Measurements from ENCODE around the gene CCDC141. TPM values are rescaled to one million over a fixed set of nuclear protein-coding genes. Genes with fewer than 3 reads are reported as not detected.

CCDC141 gene
- total RNA-seq, 1 donor from 2014 or later, result 39.1 TPM

DNA sequence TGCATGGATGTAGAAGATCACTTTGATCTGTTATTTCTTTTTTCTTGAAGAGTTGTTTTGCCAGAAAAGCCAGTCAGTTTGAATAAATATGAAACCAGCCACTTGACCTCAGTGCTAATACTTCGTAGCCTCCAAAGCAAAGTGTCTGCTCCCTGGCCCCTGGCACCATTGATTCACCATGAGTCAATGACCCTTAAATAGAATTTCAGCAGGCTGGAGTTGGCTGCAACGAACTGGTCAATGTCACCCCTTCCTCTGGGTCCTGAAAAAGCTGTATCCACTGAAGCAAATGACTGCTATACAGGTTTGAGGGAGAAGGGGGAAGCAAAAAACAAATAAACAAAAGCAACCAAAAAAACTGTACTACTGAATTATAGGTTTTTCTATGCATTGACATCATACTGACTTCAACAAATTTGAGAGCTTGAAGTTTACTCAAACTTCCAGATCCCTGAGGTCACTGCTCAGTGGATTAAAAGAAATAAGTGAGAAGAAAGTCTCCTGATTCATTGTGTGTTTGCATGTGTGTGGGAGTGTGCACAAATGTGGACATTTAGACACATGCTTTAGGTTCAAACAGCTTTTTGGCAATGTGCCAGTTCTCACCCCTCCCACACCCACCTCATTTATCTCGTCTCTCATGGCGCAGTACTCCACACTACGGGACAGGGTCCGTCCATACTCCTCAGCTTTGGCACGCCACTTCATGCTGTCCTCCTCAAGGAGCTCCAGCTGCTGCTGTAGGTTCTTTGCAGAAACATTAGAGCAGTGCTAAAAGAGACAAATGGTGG is 184.6 kb downstream of the CCDC141 start:
- DNase-seq, result peak; percentile 88

DNA sequence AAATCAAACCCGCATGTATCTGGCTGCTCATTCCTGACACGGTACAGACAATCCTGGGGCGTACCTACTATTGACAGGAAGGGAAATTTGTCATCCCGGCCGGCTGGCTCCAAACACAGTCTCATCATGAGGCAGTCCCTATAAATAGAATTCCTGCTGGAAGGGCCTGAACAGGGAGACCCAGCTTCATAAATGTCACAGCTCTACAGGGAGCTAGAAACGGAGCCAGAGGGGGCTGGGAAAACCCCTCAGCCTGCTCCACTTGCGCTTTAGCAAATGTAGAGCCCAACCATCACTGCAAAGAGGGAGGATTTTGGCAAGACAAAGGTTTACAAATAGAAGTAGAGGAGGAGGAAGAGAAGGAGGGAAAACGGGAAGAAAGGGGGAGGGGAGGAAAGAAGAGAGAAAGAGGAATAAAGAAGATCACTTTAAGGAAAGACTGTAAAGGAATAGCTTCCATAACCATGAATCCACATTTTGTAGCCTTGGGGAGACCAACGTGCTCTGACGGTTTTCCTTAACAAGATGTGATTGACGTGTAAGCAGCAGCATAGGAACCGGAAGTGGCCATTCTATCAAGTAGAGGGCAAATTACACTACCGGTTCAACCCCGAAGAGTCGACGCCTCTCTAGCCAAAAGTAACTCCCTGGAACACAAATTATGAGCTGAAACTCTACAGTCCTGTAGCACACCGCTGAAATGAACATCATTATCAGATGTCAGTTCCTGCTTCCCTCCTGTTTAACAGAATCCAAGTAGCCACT is 185.9 kb downstream of the CCDC141 start:
- DNase-seq, result peak; percentile 89

DNA sequence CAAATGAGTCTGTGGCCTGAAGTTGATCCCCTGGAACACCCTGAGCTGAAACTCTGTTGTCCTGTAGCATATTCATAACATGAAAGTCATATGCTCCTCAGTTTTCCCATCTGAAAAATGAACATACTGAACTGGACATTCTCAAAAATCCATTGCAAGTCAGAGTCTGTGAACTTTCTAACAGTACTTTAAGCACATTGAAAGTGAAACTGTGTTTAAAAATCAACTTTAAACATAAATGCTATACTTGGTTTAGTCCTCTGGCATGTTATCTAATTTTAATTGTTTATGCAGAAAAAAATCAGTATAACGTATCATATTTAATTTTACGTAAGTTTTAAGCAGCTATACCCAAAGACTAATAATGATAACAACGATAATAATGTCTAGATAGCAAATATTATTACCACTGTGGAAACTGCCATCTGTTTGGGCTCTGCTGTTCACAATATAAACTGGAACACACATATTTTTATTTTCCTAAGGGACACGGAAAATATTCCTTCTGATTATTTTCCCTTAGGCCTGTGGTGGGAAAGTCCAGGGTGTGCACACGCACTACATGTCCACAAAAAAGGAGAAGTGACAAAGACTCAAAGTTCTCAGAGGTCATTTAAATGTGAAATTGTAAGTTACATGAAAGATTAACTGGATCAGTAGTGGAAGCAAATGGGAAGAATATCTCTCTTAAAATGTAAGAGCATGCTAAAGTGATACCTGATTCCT is 186.6 kb downstream of the CCDC141 start:
- DNase-seq, result no peak

DNA sequence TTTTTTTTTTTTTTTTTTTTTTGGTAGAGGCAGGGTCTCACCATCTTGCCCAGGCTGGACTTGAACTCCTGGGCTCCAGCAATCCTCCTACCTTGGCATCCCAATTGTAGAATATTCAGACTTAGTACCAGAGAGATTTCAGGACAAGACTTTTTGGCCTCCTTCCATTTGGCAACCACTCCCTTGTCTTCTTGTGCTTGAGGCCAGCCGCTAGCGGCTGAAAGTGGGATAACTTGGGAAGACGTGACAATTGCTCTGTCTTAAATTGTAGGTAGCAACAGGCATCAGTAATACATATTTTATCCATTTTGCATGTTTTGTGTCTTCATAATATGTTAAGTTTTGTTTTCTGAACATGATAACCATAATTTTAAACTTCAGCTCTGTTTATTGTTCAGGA is 189.4 kb downstream of the CCDC141 start:
- peak; percentile 90 for DNase-seq

DNA sequence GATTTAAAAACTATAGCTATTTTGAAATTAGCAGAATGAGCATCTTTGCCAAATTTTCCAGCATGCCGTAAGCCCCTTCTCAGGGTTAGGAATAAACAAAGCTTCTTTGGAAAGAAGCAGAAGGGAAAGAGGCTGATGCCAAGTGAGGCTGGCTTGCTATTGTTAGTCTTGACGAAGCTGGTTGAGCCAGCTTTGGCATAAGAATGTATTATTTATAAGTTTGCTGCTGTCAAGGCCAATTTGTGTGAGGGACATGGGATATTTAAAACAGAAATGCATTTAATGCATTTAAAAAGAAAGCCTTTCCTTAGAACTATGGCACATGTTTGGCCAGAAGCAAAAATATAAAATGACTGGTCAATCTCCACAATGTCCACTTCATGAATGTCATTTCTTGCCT is 190.2 kb downstream of the CCDC141 start:
- peak; percentile 82 for DNase-seq

DNA sequence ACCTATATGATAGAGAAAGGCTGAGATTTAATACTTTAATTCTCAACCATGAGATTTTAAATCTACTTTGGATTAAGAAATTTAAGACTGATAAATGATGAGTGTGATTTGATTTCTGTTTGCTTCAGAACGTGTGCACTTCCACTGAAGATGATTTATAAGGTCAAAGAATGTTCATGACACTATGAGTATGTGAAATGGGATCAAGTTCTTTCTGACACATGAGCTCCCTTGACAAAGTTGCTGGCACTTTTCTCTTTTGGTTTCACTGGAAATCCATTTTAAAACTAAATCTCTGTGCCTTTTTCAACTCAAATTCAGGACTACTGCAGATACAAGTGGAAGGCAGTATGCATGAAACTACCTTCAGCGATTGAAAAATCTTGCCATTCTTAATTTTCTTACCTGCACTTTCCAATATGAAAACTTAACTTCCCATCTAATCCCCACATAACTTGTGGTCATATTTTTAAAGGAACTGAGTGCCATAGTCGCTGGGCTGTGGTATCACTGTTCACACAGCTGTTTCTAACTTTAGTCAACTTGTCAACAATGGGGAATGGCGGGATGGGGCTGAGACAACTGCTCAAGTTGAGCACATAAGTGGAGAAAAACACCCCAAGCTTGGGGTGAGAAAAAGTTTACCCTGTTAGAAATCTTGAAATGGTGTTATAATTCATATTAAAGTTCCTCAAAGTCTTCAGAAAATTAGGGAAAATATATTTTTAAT is 190.9 kb downstream of the CCDC141 start:
- peak; percentile 86 for DNase-seq

DNA sequence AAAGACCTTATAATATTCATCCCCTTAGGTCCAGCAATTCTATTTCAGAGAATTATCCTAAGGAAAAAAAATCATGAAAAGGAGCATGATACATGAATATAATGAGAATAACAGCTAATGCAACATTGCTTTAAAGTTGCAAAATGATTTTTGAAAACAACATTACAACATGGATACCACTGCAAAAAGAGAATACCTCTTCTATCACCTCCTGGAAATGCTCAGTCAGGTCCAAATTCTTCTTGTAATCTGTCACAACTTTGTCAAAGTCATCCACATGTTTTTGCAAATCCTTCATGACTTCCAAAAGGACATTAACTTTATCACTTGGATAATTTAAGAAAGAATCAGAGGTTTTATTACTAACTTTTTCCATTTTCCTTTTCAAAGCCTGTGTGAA is 194.8 kb downstream of the CCDC141 start:
- DNase-seq, result no peak

DNA sequence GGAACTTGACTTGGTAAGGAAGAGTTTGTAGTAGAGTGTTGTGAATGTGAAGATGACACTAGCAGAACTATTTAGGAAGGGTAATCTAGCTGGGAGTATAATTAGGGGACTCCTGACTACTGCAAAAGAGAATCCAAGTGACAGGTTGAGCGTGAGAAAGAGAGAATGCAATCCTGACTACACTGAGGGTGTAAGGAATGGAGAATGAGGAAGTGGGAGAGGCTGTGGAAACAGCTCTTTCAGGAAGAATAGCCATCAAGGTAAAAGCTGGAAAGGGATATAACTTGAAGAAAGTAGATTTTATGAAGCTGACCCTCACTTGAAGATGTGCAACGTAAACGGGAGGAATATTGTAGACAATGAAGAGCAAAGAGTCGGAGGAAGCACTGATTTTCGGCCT is 201.6 kb downstream of the CCDC141 start:
- DNase-seq, result no peak

GRCh38 chr2:178846458-178846802 is 203.5 kb downstream of the CCDC141 start:
- DNase-seq, result no peak

DNA sequence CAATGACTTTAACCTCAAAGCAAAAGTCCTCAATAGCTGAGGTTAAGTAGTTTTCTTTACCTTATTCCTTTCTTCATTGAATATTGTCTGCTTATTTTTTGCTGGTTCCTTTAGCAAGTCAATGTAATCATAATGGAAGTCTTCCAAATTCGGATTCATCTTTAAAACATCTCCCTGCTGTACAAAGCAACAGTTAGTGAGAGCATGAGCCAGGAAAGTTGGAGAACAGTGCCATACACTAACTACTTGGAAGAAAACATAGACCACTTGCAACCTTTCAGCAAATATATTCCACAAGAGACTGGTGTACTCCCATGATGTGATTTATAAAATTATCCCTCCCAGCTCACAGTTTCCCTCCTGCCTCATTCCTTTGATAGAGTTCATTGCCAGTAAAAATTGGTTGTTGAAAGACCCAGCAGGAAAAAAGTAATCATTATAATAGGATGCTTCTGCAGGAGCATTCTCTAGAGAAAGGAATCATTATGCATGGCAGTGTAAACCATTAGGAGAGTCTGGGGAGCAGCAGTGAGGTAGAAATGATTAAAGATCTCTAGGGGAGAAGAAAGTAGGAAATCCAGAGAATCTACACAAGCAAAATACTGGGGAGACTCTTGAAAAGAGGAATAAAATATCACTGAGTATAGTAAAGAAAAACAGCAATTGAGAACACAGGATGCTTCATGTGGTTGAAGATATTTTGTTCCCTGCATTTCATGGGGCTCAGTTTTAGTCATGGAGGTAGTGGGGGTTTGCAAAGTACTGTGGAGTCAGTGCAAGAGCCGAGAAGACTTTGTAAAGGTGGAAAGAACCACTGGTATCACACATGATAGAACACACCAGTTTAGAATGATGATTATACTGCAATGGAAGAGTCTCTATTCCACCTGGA is 204.1 kb downstream of the CCDC141 start:
- DNase-seq, result peak; percentile 55

GRCh38 chr2:178844701-178845100 is 205.2 kb downstream of the CCDC141 start:
- DNase-seq, result peak; percentile 50

- no peak for DNase-seq
Measured at GRCh38 chr2:178844269-178844668, 205.7 kb downstream of the CCDC141 start.

- DNase-seq, result no peak
Measured at GRCh38 chr2:178843697-178844096, 206.2 kb downstream of the CCDC141 start.

DNA sequence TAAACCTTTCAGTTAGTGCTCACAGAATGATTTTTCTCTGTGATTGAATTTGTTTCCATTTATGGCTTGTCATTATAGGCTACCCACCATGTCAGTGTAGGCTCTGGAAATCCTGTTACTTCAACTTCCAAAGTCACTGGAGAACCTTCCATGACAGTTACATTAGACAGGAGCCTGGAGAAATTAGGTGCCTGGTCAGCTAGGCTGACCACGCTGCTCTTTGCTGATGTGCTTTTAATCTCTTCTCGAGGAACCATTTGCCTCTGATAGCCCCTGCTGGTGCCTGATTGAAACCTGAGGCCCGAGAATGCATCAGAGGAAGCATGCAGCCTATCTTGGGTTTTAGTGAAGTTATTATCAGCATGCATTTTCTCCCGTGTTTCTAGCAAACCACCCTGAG is 213.1 kb downstream of the CCDC141 start:
- DNase-seq, result peak; percentile 21

- no peak for DNase-seq
Measured at GRCh38 chr2:178834086-178834485, 215.9 kb downstream of the CCDC141 start.

- DNase-seq, result no peak
Measured at GRCh38 chr2:178833382-178833781, 216.6 kb downstream of the CCDC141 start.

DNA sequence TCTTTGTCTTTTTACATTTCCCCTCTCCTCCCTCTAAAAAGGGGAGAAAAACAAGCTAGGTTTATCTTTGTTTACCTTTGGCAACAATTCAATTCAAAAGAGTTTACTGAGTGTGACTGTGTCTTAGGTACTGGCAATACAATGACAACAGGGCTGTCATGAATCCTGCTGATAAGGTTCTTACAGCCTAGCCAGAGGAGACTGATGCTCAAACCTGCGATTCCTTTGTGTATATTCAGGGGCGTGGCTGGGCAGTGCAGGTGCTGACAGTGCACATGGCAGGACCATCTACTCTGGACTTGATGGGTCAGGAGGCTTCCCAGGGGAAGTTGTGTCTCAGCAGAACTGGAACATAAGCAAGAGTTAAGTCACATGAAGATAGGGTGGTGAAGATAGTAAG is 219.5 kb downstream of the CCDC141 start:
- no peak for DNase-seq

DNA sequence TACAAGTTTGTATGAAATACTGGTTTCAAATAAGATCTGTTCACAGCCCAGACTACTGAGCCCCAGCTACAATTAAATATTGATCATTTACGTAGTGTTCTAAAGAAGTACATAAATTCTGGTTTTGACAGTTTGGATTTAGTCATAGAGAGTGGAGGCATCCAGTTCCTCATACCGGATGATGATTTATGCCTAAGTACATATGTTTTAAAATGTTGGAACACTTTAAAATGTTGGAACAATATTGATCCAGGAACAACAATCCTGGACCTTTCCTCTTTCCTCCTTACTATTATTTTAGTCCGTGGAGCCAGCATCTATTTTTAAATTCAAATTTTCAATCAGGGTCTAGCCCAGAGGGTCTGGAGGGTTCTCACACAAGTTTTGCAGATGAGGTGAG is 220.0 kb downstream of the CCDC141 start:
- no peak for DNase-seq

DNA sequence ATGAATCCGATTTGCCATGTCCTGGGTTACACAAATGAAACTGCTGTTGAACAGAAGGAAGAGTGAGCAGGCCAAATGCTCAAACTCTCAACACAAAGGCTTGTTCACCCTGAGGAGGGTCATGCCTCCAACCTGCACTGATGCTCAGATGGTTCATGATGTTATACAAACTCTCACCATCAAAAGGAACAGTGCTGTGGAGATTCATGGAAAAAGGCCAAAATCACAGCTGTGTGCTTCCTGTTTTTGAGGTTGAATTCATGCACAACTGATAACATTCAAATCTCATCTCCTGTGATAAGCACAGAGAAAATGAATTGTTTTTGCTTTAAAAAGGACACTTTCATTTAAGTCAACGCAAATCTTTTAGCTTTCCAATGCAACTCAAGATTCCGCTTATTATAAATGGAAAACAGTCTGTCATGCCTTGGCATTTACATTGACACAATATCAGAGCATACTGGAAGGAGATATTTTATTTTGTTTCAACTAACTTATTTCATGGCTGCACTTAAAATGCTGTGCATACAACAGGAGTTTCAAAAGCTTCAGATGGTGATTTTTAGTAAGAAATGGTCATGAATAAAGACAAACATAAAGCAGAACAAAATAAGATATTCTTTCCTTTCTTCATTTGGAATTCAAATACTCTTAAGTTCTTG is 220.5 kb downstream of the CCDC141 start:
- DNase-seq, result peak; percentile 38

DNA sequence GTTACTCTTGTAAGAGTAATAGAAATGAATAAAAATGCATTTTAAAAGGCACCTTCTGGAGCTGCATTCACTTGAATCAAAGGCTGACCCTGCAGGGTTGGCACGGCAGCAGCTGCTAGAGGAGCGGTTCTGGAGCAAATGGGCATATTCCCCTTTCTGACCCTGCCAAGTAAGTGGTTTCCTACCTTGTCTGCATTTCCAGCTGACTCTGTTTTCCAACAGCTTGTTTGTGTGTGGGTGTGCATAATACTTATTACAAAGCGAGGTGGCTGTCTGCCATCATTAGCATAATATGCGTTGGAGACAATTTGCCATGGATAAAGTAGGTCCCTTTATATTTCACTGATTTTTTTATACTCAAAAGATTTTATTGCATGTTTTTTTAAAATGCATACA is 221.5 kb downstream of the CCDC141 start:
- no peak for DNase-seq

All from tongue (tissue), 2 donors.